ENCODE results near the gene FCRL6.
A peak's percentile ranks its signal among the peaks of the same experiment; 100 is the strongest.

Gene FCRL6

GRCh38 chr1:159838715-159839114 lies 36.6 kb downstream of the FCRL6 start:
- no peak for DNase-seq

GRCh38 chr1:159839116-159839849 lies 37.1 kb downstream of the FCRL6 start:
- no peak for DNase-seq

GRCh38 chr1:159841749-159842148 lies 39.6 kb downstream of the FCRL6 start:
- DNase-seq, result no peak

- DNase-seq, result no peak
Measured at GRCh38 chr1:159843459-159843858, 41.3 kb downstream of the FCRL6 start.

- DNase-seq, result no peak
Measured at GRCh38 chr1:159845751-159846629, 43.8 kb downstream of the FCRL6 start.

- no peak for DNase-seq
Measured at GRCh38 chr1:159847231-159847630, 45.1 kb downstream of the FCRL6 start.

- DNase-seq, result no peak
Measured at GRCh38 chr1:159848326-159848725, 46.2 kb downstream of the FCRL6 start.

GRCh38 chr1:159849626-159850366 lies 47.6 kb downstream of the FCRL6 start:
- peak; percentile 38 for DNase-seq

GRCh38 chr1:159851407-159851806 lies 49.2 kb downstream of the FCRL6 start:
- no peak for DNase-seq

GRCh38 chr1:159853417-159854115 lies 51.4 kb downstream of the FCRL6 start:
- peak; percentile 58 for DNase-seq

- DNase-seq, result no peak
Measured at GRCh38 chr1:159854116-159854692, 52.0 kb downstream of the FCRL6 start.

- peak; percentile 76 for DNase-seq
Measured at GRCh38 chr1:159854693-159855192, 52.6 kb downstream of the FCRL6 start.

GRCh38 chr1:159855709-159856108 lies 53.5 kb downstream of the FCRL6 start:
- DNase-seq, result no peak

GRCh38 chr1:159856576-159856975 lies 54.4 kb downstream of the FCRL6 start:
- no peak for DNase-seq

- no peak for DNase-seq
Measured at GRCh38 chr1:159857889-159858288, 55.7 kb downstream of the FCRL6 start.

GRCh38 chr1:159859767-159860322 lies 57.7 kb downstream of the FCRL6 start:
- no peak for DNase-seq

- no peak for DNase-seq
Measured at GRCh38 chr1:159860456-159860855, 58.3 kb downstream of the FCRL6 start.

GRCh38 chr1:159861218-159861617 lies 59.1 kb downstream of the FCRL6 start:
- no peak for DNase-seq

GRCh38 chr1:159862031-159862430 lies 59.9 kb downstream of the FCRL6 start:
- DNase-seq, result no peak

- no peak for DNase-seq
Measured at GRCh38 chr1:159862557-159862956, 60.4 kb downstream of the FCRL6 start, which contains the start of gene VSIG8. TSS of gene VSIG8 (minus strand) at chr1:159862657. CDS start at chr1:159862521, 136 bp downstream.

- no peak for DNase-seq
Measured at GRCh38 chr1:159864262-159864661, 62.1 kb downstream of the FCRL6 start.
